HG03565 (cell line): ENCODE results near the gene SOSTDC1.
"Not testable (repeated sequence)": the region's sequence is repeated elsewhere in the genome, so short reads cannot be mapped to it uniquely, and the experiment has no call there.

Source experiments
- ATAC-seq: cut with Tn5 transposase; IDR thresholded peaks from one replicate; pipeline ENCODE4 v1.9.1; 2021; ENCODE audit warnings: mild to moderate bottlenecking, moderate library complexity; ENCODE audit not compliant: unreplicated experiment

The SOSTDC1 gene

GRCh38 chr7:16463520-16463919, 2.0 kb downstream of the SOSTDC1 start:
- no peak for ATAC-seq

GRCh38 chr7:16462431-16462889, 3.1 kb downstream of the SOSTDC1 start:
- ATAC-seq, result no peak

- ATAC-seq, result no peak
Observed at GRCh38 chr7:16460789-16461493, 4.6 kb downstream of the SOSTDC1 start.

- not testable (repeated sequence) for ATAC-seq
Observed at GRCh38 chr7:16456303-16456702, 9.2 kb downstream of the SOSTDC1 start.

GRCh38 chr7:16455591-16455990, 9.9 kb downstream of the SOSTDC1 start:
- no peak for ATAC-seq

- ATAC-seq, result no peak
Observed at GRCh38 chr7:16450366-16450765, 15.2 kb downstream of the SOSTDC1 start.

GRCh38 chr7:16447876-16448275, 17.7 kb downstream of the SOSTDC1 start:
- no peak for ATAC-seq

GRCh38 chr7:16446508-16446907, 19.0 kb downstream of the SOSTDC1 start:
- ATAC-seq, result no peak

- ATAC-seq, result not testable (repeated sequence)
Observed at GRCh38 chr7:16443871-16444270, 21.7 kb downstream of the SOSTDC1 start.

- no peak for ATAC-seq
Observed at GRCh38 chr7:16438988-16439387, 26.6 kb downstream of the SOSTDC1 start.

GRCh38 chr7:16436306-16436705, 29.2 kb downstream of the SOSTDC1 start:
- no peak for ATAC-seq

GRCh38 chr7:16433568-16434122, 31.9 kb downstream of the SOSTDC1 start:
- no peak for ATAC-seq

- no peak for ATAC-seq
Observed at GRCh38 chr7:16432425-16432731, 33.2 kb downstream of the SOSTDC1 start.

- peak; percentile 83 for ATAC-seq
Observed at GRCh38 chr7:16431646-16432424, 33.7 kb downstream of the SOSTDC1 start.

- ATAC-seq, result no peak
Observed at GRCh38 chr7:16430133-16430532, 35.4 kb downstream of the SOSTDC1 start.

GRCh38 chr7:16428672-16429071, 36.9 kb downstream of the SOSTDC1 start:
- ATAC-seq, result no peak

GRCh38 chr7:16428182-16428581, 37.4 kb downstream of the SOSTDC1 start:
- no peak for ATAC-seq

- no peak for ATAC-seq
Observed at GRCh38 chr7:16423761-16424160, 41.8 kb downstream of the SOSTDC1 start.

GRCh38 chr7:16422917-16423316, 42.6 kb downstream of the SOSTDC1 start:
- no peak for ATAC-seq

- ATAC-seq, result no peak
Observed at GRCh38 chr7:16422103-16422435, 43.5 kb downstream of the SOSTDC1 start.

GRCh38 chr7:16421333-16422102, 44.0 kb downstream of the SOSTDC1 start, which contains the start of gene CRPPA:
CRPPA (minus strand) TSS chr7:16421538; CDS start chr7:16421322, 216 bp downstream.
- ATAC-seq, result peak; percentile 26
